GM13976 (cell line): ENCODE data around the gene PAPPA.

Experiments used
- DNase-seq: peaks from one replicate; pipeline ENCODE4 v3.0.0; 2012; ENCODE audit warnings: low spot score
- in situ Hi-C: fragments of 300-500 bp; cut with MboI; formaldehyde crosslinking; loops from one replicate; pipeline ENCODE4 v1.12.0; 2022; ENCODE audit warnings: low sequenced_read_pairs, mixed read lengths, inconsistent platforms; ENCODE audit not compliant: unreplicated experiment
- TF ChIP-seq, protein P1 (sequence below): IDR thresholded peaks from 2 replicates; pipeline ENCODE4 v1.5.1; 2012; ENCODE audit warnings: borderline replicate concordance, mild to moderate bottlenecking; ENCODE audit not compliant: insufficient read depth; ENCODE audit errors: extremely low read depth, missing control alignments, control extremely low read depth

The PAPPA gene

DNA sequence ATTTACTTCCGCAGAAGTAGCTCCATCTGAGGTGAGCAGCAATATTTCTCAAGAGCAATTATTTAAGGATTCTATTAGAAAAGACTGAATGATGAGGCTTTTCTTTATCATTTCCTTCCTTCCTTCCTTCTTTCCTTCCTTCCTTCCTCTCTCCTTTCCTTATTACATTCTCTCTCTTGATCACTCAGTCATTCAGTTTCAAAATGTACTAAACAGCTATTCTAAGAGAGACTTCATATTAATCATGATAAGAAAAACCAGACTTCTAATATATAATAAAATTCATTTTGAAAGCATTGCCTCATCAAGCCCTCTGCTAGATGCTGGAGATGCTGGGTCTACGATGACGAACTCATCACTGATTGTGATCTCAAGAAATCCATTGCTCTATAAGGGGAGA lies 30.4 kb upstream of the PAPPA start:
- TF ChIP-seq, protein P1, sequence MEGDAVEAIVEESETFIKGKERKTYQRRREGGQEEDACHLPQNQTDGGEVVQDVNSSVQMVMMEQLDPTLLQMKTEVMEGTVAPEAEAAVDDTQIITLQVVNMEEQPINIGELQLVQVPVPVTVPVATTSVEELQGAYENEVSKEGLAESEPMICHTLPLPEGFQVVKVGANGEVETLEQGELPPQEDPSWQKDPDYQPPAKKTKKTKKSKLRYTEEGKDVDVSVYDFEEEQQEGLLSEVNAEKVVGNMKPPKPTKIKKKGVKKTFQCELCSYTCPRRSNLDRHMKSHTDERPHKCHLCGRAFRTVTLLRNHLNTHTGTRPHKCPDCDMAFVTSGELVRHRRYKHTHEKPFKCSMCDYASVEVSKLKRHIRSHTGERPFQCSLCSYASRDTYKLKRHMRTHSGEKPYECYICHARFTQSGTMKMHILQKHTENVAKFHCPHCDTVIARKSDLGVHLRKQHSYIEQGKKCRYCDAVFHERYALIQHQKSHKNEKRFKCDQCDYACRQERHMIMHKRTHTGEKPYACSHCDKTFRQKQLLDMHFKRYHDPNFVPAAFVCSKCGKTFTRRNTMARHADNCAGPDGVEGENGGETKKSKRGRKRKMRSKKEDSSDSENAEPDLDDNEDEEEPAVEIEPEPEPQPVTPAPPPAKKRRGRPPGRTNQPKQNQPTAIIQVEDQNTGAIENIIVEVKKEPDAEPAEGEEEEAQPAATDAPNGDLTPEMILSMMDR: no peak
- in situ Hi-C loops: no loop called here
- no peak for DNase-seq

- in situ Hi-C loops: no loop called here
- TF ChIP-seq, protein P1: no peak
- no peak for DNase-seq
Measured at GRCh38 chr9:116124472-116125040, 29.0 kb upstream of the PAPPA start.

GRCh38 chr9:116133163-116133562 lies 20.4 kb upstream of the PAPPA start:
- DNase-seq: no peak
- TF ChIP-seq, protein P1: no peak

GRCh38 chr9:116134975-116135374 lies 18.6 kb upstream of the PAPPA start:
- DNase-seq: no peak

More at GRCh38 chr9:116133163-116133562, 20.4 kb upstream of the PAPPA start:
- in situ Hi-C loops: no loop called here

GRCh38 chr9:116137010-116137409 lies 16.6 kb upstream of the PAPPA start:
- in situ Hi-C loops: no loop called here
- no peak for DNase-seq
- TF ChIP-seq, protein P1: no peak

More at GRCh38 chr9:116134975-116135374, 18.6 kb upstream of the PAPPA start:
- TF ChIP-seq, protein P1: no peak
- in situ Hi-C loops: no loop called here

GRCh38 chr9:116137581-116137980 lies 16.0 kb upstream of the PAPPA start:
- TF ChIP-seq, protein P1: no peak
- in situ Hi-C loops: no loop called here
- no peak for DNase-seq
